H9 (cell line): ENCODE data around the gene PNPLA1. TPM values are rescaled to one million over a fixed set of nuclear protein-coding genes. Genes with fewer than 3 reads are reported as not detected.

Source experiments
- DNase-seq: peaks from one replicate; pipeline ENCODE4 v3.0.0-alpha.2; 2017
- H2AFZ ChIP-seq: one replicate; pipeline ENCODE4 v1.6.1; 2013; ENCODE audit warnings: mild to moderate bottlenecking, low read length, control low read depth, moderate library complexity
- H2AK5ac ChIP-seq: 2 replicates; pipeline ENCODE4 v1.6.1; 2013; ENCODE audit warnings: low read length, control low read depth, mixed read lengths; ENCODE audit not compliant: insufficient read length
- H2BK120ac ChIP-seq: one replicate; pipeline ENCODE4 v1.6.1; 2013; ENCODE audit warnings: low read depth, mild to moderate bottlenecking, low read length, control low read depth, inconsistent platforms; ENCODE audit not compliant: poor library complexity, severe bottlenecking
- H2BK12ac ChIP-seq: 2 replicates; pipeline ENCODE4 v1.6.1; 2013; ENCODE audit warnings: low read length, control low read depth, mixed read lengths, low read depth; ENCODE audit not compliant: insufficient read length
- H2BK15ac ChIP-seq: 2 replicates; pipeline ENCODE4 v1.6.1; 2013; ENCODE audit warnings: low read depth, low read length, control low read depth
- H2BK20ac ChIP-seq: one replicate; pipeline ENCODE4 v1.6.1; 2013; ENCODE audit warnings: low read depth, mild to moderate bottlenecking, low read length, control low read depth, inconsistent platforms; ENCODE audit not compliant: poor library complexity, severe bottlenecking
- H2BK5ac ChIP-seq: 2 replicates; pipeline ENCODE4 v1.6.1; 2013; ENCODE audit warnings: low read length, control low read depth, mixed read lengths; ENCODE audit not compliant: insufficient read length
- H3K14ac ChIP-seq: 2 replicates; pipeline ENCODE4 v1.6.1; 2013; ENCODE audit warnings: low read length, control low read depth; ENCODE audit not compliant: insufficient read depth
- H3K18ac ChIP-seq: 2 replicates; pipeline ENCODE4 v1.6.1; 2013; ENCODE audit warnings: low read depth, mild to moderate bottlenecking, mixed read lengths, low read length, control low read depth; ENCODE audit not compliant: insufficient read length
- H3K23ac ChIP-seq: 2 replicates; pipeline ENCODE4 v1.6.1; 2013; ENCODE audit warnings: low read length, control low read depth, mixed read lengths, low read depth; ENCODE audit not compliant: insufficient read length
- H3K23me2 ChIP-seq: 2 replicates; pipeline ENCODE4 v1.6.1; 2013; ENCODE audit warnings: low read depth, mild to moderate bottlenecking, mixed read lengths, low read length, control low read depth; ENCODE audit not compliant: insufficient read length, poor library complexity, severe bottlenecking
- H3K27ac ChIP-seq: 2 replicates; pipeline ENCODE4 v1.5.1; 2013; ENCODE audit warnings: low read length, control low read depth, mixed read lengths, low read depth; ENCODE audit not compliant: insufficient read length
- H3K27me3 ChIP-seq: 2 replicates; pipeline ENCODE4 v1.6.1; 2013; ENCODE audit warnings: low read length, control low read depth, inconsistent platforms; ENCODE audit not compliant: insufficient read depth
- H3K4ac ChIP-seq: 2 replicates; pipeline ENCODE4 v1.6.1; 2013; ENCODE audit warnings: low read depth, mild to moderate bottlenecking, control low read depth, inconsistent platforms, low read length, moderate library complexity
- H3K4me1 ChIP-seq: 2 replicates; pipeline ENCODE4 v1.6.1; 2013; ENCODE audit warnings: low read length, control low read depth, inconsistent platforms; ENCODE audit not compliant: insufficient read depth
- H3K4me2 ChIP-seq: 2 replicates; pipeline ENCODE4 v1.6.1; 2013; ENCODE audit warnings: low read length, control low read depth, mixed read lengths; ENCODE audit not compliant: insufficient read length, insufficient read depth
- H3K56ac ChIP-seq: 2 replicates; pipeline ENCODE4 v1.6.1; 2013; ENCODE audit warnings: low read depth, mild to moderate bottlenecking, mixed read lengths, low read length, control low read depth; ENCODE audit not compliant: insufficient read length
- H3K79me1 ChIP-seq: 2 replicates; pipeline ENCODE4 v1.6.1; 2013; ENCODE audit warnings: low read depth, mild to moderate bottlenecking, moderate library complexity, low read length, control low read depth, inconsistent platforms; ENCODE audit not compliant: insufficient read depth, poor library complexity, severe bottlenecking
- H3K79me2 ChIP-seq: 2 replicates; pipeline ENCODE4 v1.6.1; 2013; ENCODE audit warnings: low read length, control low read depth, inconsistent platforms; ENCODE audit not compliant: insufficient read depth
- H3K9ac ChIP-seq: 2 replicates; pipeline ENCODE4 v1.6.1; 2013; ENCODE audit warnings: low read length, control low read depth, mixed read lengths; ENCODE audit not compliant: insufficient read length; ENCODE audit errors: extremely low read depth
- H3K9me3 ChIP-seq: one replicate; pipeline ENCODE4 v1.6.1; 2013; ENCODE audit warnings: low read depth, low read length, inconsistent platforms; ENCODE audit not compliant: control insufficient read depth
- H3T11ph ChIP-seq: one replicate; pipeline ENCODE4 v1.6.1; 2013; ENCODE audit warnings: mild to moderate bottlenecking, low read length, control low read depth, inconsistent platforms
- H4K20me1 ChIP-seq: one replicate; pipeline ENCODE4 v1.6.1; 2013; ENCODE audit not compliant: control insufficient read depth, insufficient read length, insufficient read depth
- H4K5ac ChIP-seq: 2 replicates; pipeline ENCODE4 v1.6.1; 2013; ENCODE audit warnings: low read depth, mild to moderate bottlenecking, mixed read lengths, low read length, control low read depth; ENCODE audit not compliant: insufficient read length
- H4K8ac ChIP-seq: replicated peaks from 2 replicates; pipeline ENCODE4 v1.6.1; 2013; ENCODE audit warnings: low read length, control low read depth, mixed read lengths, low read depth; ENCODE audit not compliant: insufficient read length
- H4K91ac ChIP-seq: 2 replicates; pipeline ENCODE4 v1.6.1; 2013; ENCODE audit warnings: low read depth, mild to moderate bottlenecking, moderate library complexity, mixed read lengths, low read length, control low read depth; ENCODE audit not compliant: insufficient read length
- H3K27ac Mint-ChIP-seq, 3 experiments: 2 replicates in 2 of 3; 3 replicates in 1 of 3; pipeline ENCODE4 v1.8.0; 2020 to 2021; ENCODE audit warnings: mixed read lengths in 3 of 3, mild to moderate bottlenecking in 1 of 3, moderate library complexity in 1 of 3
- H3K27me3 Mint-ChIP-seq: 2 replicates; pipeline ENCODE4 v1.8.0; 2021; ENCODE audit warnings: low read depth, mild to moderate bottlenecking, moderate library complexity, mixed read lengths
- H3K36me3 Mint-ChIP-seq, 3 experiments: 2 replicates in 2 of 3; 3 replicates in 1 of 3; pipeline ENCODE4 v1.8.0; 2020 to 2021; ENCODE audit warnings: low read depth in 3 of 3, mixed read lengths in 3 of 3; ENCODE audit not compliant: insufficient read depth in 1 of 3
- H3K4me1 Mint-ChIP-seq, 2 experiments: 2 replicates each; pipeline ENCODE4 v1.8.0; 2020; ENCODE audit warnings: mixed read lengths in 2 of 2
- H3K4me3 Mint-ChIP-seq, 2 experiments: 2 replicates in 1 of 2; 3 replicates in 1 of 2; pipeline ENCODE4 v1.8.0; 2020 to 2021; ENCODE audit warnings: mild to moderate bottlenecking in 2 of 2, mixed read lengths in 2 of 2, moderate library complexity in 1 of 2
- H3K9me3 Mint-ChIP-seq, 2 experiments: 2 replicates in 1 of 2; 3 replicates in 1 of 2; pipeline ENCODE4 v1.8.0; 2020; ENCODE audit warnings: mild to moderate bottlenecking in 2 of 2, mixed read lengths in 2 of 2, moderate library complexity in 1 of 2
- CTCF ChIP-seq: fragments of 200-600 bp; sonication (generic); conservative IDR thresholded peaks from 3 replicates; pipeline ENCODE4 v1.8.0; 2021; ENCODE audit warnings: antibody characterized with exemption, mild to moderate bottlenecking
- WGBS: extraction: QIAGEN DNeasy Blood & Tissue Kit; methylation state at CpG from one replicate; pipeline ENCODE4 v1.1.7; 2013; ENCODE audit warnings: missing lambda C conversion rate, low lambda C conversion rate, mixed read lengths; ENCODE audit not compliant: insufficient read length; ENCODE audit errors: extremely low coverage; 5-methylcytosine and 5-hydroxymethylcytosine counted together
- total RNA-seq: library from RNA; stranded (reverse); gene quantifications from 2 replicates; pipeline ENCODE4 v1.2.1, GENCODE V29; 2021

The PNPLA1 gene
- total RNA-seq, 1 experiment from 2014 or later = 0.09 TPM

GRCh38 chr6:36314221-36315014, 44.6 kb downstream of the PNPLA1 start:
- WGBS = no CpG with 5 or more reads among the region's 3 CpGs
- H4K20me1 ChIP-seq = no peaks in the 10 kb centered on the region
- H2BK120ac ChIP-seq = no peak overlapping the region
- no peak for TF ChIP-seq CTCF
- no peak overlapping the region for H2BK5ac ChIP-seq
- H3K23me2 ChIP-seq = no peaks in the 10 kb centered on the region
- no peak overlapping the region for H3K56ac ChIP-seq
- H3K27ac ChIP-seq = no peak overlapping the region
- H2AFZ ChIP-seq = no peak overlapping the region
- no peak overlapping the region for H3K14ac ChIP-seq
- no peaks in the 10 kb centered on the region for H3K79me1 ChIP-seq
- H2AK5ac ChIP-seq = no peak overlapping the region
- Mint-ChIP-seq H3K4me1 (peaks cover 14 to 32% of the 10 kb centered on the region in 2 experiments), H3K36me3 (no peaks in the 10 kb centered on the region), H3K4me3 (no peak overlapping the region), H3K27ac (peak overlapping the region in 1 of 3 experiments; percentile 69; a peak in 3 of 7 replicates), H3K9me3 (peaks cover 0 to 1% of the 10 kb centered on the region in 2 experiments; a peak in 2 of 5 replicates), H3K27me3 (peaks cover 7% of the 10 kb centered on the region)
- H2BK20ac ChIP-seq = no peak overlapping the region
- H3K4me1 ChIP-seq = no peaks in the 10 kb centered on the region
- no peak overlapping the region for H4K8ac ChIP-seq
- no peak for DNase-seq
- H3K18ac ChIP-seq = no peak overlapping the region
- no peak overlapping the region for H2BK15ac ChIP-seq
- no peak overlapping the region for H3K9ac ChIP-seq
- H3K27me3 ChIP-seq = no peaks in the 10 kb centered on the region
- H4K91ac ChIP-seq = no peak overlapping the region
- H3K4me2 ChIP-seq = no peak overlapping the region
- H3K4ac ChIP-seq = no peak overlapping the region
- H4K5ac ChIP-seq = no peak overlapping the region
- no peak overlapping the region for H3T11ph ChIP-seq
- H2BK12ac ChIP-seq = no peak overlapping the region
- H3K9me3 ChIP-seq = no peaks in the 10 kb centered on the region
- H3K23ac ChIP-seq = no peak overlapping the region
- H3K79me2 ChIP-seq = no peaks in the 10 kb centered on the region
